Stimulated activated CD4-positive, alpha-beta T cell treated with anti-CD3 and anti-CD28 coated beads, Interleukin-1b, Interleukin-23, amount 100 ng/mL, for 24 hours (primary cell): ENCODE data around the gene SYF2.
A peak's percentile ranks its signal among the peaks of the same experiment; 100 is the strongest.
"Not testable (repeated sequence)": the region's sequence is repeated elsewhere in the genome, so short reads cannot be mapped to it uniquely, and the experiment has no call there.

Source experiments
- DNase-seq, 4 experiments: peaks; one replicate each; pipeline ENCODE4 v3.0.0-alpha.2; 2020; ENCODE audit warnings: low read depth in 4 of 4, low spot score in 1 of 4

The SYF2 gene

GRCh38 chr1:25232027-25232865 lies at the start of gene SYF2:
TSS of gene SYF2 (minus strand) at chr1:25232502. CDS start at chr1:25232467, 35 bp downstream.
- peak; percentile 72 to 86 (median 79) for DNase-seq

GRCh38 chr1:25279693-25280111 lies 47.4 kb upstream of the SYF2 start:
- not testable (repeated sequence) for DNase-seq

GRCh38 chr1:25278790-25279189 lies 46.5 kb upstream of the SYF2 start:
- DNase-seq, result not testable (repeated sequence)

GRCh38 chr1:25278358-25278757 lies 46.1 kb upstream of the SYF2 start:
- not testable (repeated sequence) for DNase-seq

- not testable (repeated sequence) for DNase-seq
Measured at GRCh38 chr1:25277295-25277694, 45.0 kb upstream of the SYF2 start.

- not testable (repeated sequence) for DNase-seq
Measured at GRCh38 chr1:25275648-25276047, 43.3 kb upstream of the SYF2 start.

GRCh38 chr1:25272238-25272637 lies 39.9 kb upstream of the SYF2 start, which contains the start of gene RHD:
TSS of gene RHD (plus strand) at chr1:25272509. CDS start at chr1:25272548, 39 bp downstream.
- not testable (repeated sequence) for DNase-seq

- not testable (repeated sequence) for DNase-seq
Measured at GRCh38 chr1:25268143-25268760, 36.0 kb upstream of the SYF2 start.

GRCh38 chr1:25267288-25268142 lies 35.2 kb upstream of the SYF2 start:
- peak; percentile 35 to 88 (median 82) for DNase-seq

- DNase-seq, result not testable (repeated sequence)
Measured at GRCh38 chr1:25266554-25267287, 34.4 kb upstream of the SYF2 start.

- DNase-seq, result not testable (repeated sequence)
Measured at GRCh38 chr1:25260336-25260735, 28.0 kb upstream of the SYF2 start.

- not testable (repeated sequence) for DNase-seq
Measured at GRCh38 chr1:25259813-25260212, 27.5 kb upstream of the SYF2 start.

- DNase-seq, result no peak
Measured at GRCh38 chr1:25257196-25257595, 24.9 kb upstream of the SYF2 start.

- DNase-seq, result no peak
Measured at GRCh38 chr1:25256578-25256965, 24.3 kb upstream of the SYF2 start.

- DNase-seq, result no peak
Measured at GRCh38 chr1:25255706-25256577, 23.6 kb upstream of the SYF2 start.

- DNase-seq, result no peak
Measured at GRCh38 chr1:25253911-25254310, 21.6 kb upstream of the SYF2 start.

GRCh38 chr1:25247829-25248754 lies 15.8 kb upstream of the SYF2 start:
- no peak for DNase-seq

GRCh38 chr1:25247024-25247828 lies 14.9 kb upstream of the SYF2 start, which contains the start of gene RSRP1:
TSS of gene RSRP1 (minus strand) at chr1:25247454. CDS start at chr1:25246963, 491 bp downstream.
- DNase-seq, result peak; percentile 99 to 100 (median 100)
